Hematopoietic multipotent progenitor cell treated with erythropoietin and hydrocortisone succinate and interleukin-3 and kit ligand, for 17 days (in vitro differentiated cells): ENCODE measurements around the gene HSP90AB1.

Experiments
- DNase-seq: peaks from one replicate; pipeline ENCODE4 v3.0.0-alpha.2; 2015; ENCODE audit warnings: low spot score

The HSP90AB1 gene

DNA sequence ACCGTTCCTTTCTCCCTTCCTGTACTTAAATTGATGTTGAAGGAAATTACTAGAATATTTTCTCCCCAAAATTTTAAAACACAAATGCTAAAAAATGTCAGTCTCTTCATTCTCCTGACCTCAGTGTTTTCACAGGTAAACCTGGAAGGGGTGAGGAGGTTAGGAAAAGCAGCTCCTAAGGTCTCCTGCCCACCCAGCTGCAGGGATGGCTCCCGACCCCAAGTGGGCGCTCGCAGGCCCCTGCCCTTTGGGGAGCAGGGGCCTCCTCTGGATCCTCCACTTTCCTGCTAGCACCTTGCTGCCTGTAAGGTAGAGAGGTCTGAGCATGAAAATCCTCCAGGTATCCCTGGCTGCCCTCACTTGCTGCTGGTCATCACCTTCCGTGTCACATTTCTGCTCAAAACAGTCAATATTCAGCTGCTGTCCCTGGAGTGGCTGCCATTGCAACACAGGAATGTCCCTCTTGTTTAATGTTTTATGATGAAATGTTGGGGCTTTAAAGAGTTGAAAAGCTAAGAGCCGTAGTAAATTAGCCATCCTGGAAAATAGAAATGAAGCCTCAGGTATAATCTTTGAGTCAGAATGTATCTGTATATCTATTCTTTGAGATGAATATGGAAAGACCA lies 10.9 kb upstream of the HSP90AB1 start:
- peak; percentile 7 for DNase-seq

DNA sequence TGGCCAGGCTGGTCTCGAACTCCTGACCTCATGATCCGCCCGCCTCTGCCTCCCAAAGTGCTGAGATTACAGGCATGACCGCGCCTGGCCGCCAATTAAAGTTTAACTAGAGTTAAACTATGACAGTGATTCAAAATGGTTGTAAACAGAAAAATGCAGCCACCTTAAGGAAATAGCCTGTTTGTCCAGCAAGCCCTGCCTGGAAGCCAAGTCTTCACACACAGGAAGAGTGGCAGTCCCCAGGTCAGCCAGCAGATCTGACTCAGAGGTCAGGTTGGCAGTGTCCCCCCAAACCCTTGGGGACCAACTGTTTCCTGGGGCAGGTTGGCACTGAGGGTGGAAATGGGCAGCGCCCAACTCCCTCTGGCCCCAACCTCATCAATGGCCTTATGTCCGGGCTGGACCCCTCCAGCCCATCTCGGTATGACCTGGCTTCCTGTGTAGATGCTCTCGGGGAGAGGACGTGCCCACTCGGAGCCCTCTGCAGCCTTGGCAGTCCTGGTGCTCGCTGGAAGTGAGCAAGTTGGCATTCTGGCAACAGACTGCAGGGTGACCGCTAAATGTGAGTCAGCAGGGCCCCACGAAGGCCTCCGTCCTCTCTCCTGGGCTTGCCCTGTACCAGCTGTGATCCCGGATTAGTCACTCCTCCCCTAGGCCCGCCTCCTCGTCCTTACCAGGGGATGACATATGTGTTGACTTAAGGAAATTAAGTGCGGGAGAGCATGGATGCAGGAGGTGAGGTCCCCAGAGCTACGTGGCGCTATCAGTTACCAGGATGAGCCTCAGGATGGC lies 9.7 kb upstream of the HSP90AB1 start:
- peak; percentile 97 for DNase-seq

GRCh38 chr6:44237813-44238433 lies 9.0 kb upstream of the HSP90AB1 start:
- peak; percentile 91 for DNase-seq

GRCh38 chr6:44238687-44239350 lies 8.1 kb upstream of the HSP90AB1 start:
- DNase-seq = no peak

DNA sequence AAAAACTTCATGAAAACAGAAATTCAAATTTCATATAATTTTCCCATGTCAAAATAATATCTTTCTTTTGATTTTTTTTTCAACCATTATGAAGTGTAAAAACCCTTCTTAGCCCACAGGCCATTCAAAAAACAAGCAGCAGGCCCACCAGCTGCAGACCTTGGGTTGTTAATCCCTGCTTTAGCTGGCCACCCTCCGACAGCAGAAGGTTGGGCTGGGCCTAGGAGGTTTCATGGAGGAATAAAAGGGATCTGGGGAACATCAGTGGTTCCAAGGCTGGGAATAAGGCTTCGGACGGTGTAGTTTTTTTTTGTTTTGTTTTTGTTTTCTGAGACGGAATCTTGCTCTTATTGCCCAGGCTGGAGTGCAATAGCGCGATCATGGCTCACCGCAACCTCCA lies 3.6 kb upstream of the HSP90AB1 start:
- DNase-seq = no peak

DNA sequence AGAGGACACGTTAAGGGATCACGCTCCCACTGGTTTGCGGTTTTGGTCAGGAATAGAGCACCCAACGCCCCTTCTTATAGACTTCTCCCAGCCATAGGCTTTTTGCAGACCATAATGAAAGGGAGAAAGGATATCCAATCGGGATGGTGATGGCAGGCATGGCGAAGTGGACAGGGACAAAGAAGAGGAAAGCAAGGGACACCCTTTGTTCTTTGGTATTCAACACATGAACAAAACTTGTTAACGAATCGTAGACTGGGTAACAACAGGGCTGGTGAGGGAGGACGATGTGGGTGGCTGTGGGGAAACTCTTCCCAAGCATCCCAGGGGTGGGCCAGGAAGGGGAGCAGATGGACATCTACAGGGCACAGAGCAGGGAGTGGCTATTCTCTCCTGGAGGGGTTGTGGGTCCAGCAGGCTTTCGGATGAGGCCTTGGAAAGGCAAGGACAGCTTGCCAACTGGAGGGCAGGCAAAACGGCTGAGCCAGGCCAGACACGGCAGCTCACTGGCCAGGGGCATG lies 1.4 kb upstream of the HSP90AB1 start:
- DNase-seq = no peak

GRCh38 chr6:44245912-44246662 lies 814 bp upstream of the HSP90AB1 start:
- peak; percentile 89 for DNase-seq

- DNase-seq = peak; percentile 88
Measured at GRCh38 chr6:44247338-44248302, 719 bp downstream of the HSP90AB1 start.

DNA sequence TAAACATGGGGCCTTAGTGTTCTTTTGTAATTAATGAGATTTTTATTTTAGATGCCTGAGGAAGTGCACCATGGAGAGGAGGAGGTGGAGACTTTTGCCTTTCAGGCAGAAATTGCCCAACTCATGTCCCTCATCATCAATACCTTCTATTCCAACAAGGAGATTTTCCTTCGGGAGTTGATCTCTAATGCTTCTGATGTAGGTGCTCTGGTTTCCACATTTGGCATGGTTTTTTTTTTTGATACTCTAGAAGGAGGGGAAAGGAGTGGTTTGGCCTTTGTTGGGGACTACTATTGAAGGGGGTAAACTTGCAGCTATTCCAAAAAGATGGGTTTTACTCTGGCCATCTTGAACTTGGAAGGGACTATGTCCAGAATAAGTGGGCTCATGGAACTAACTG lies 1.7 kb downstream of the HSP90AB1 start:
- DNase-seq = peak; percentile 39

- no peak for DNase-seq
Measured at GRCh38 chr6:44249082-44249748, 2.3 kb downstream of the HSP90AB1 start.

DNA sequence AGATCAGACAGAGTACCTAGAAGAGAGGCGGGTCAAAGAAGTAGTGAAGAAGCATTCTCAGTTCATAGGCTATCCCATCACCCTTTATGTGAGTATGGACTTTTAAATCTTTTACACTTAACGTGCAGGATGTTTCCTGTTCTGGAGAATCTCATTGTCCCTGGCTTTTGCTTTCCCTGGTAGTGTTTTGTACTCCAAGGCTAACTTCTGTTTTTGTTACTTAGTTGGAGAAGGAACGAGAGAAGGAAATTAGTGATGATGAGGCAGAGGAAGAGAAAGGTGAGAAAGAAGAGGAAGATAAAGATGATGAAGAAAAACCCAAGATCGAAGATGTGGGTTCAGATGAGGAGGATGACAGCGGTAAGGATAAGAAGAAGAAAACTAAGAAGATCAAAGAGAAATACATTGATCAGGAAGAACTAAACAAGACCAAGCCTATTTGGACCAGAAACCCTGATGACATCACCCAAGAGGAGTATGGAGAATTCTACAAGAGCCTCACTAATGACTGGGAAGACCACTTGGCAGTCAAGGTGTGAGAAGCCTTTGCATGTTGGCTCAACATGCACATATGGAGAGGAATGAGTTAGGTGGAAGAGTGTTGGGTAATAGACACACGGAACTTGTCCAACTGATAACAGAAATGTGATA lies 3.3 kb downstream of the HSP90AB1 start:
- DNase-seq = peak; percentile 40

- DNase-seq = no peak
Measured at GRCh38 chr6:44250718-44251123, 3.8 kb downstream of the HSP90AB1 start.

DNA sequence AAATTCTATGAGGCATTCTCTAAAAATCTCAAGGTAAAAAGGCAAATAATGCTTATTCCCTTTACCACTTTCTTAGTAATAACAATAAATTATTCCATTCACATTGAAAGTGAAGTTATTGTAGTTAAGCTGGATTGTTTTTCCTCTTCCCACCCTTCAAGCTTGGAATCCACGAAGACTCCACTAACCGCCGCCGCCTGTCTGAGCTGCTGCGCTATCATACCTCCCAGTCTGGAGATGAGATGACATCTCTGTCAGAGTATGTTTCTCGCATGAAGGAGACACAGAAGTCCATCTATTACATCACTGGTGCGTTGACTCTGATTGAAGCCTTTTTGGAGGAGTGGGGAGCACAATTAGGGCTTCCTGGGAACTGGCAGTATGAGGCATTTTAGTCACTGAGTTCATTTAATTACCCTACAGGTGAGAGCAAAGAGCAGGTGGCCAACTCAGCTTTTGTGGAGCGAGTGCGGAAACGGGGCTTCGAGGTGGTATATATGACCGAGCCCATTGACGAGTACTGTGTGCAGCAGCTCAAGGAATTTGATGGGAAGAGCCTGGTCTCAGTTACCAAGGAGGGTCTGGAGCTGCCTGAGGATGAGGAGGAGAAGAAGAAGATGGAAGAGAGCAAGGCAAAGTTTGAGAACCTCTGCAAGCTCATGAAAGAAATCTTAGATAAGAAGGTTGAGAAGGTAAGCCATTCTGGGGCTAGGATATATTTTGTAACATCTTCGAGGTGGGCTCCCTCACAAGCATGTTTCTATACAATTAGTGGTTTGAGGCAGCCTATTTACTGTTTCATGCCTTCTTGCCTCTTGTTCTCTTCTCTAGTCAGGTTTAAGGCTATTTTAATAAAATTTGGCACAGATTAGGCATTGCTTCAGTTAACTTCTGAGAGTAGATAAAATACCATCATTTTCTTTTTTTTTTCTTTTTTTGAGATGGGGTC lies 4.9 kb downstream of the HSP90AB1 start:
- DNase-seq = no peak

DNA sequence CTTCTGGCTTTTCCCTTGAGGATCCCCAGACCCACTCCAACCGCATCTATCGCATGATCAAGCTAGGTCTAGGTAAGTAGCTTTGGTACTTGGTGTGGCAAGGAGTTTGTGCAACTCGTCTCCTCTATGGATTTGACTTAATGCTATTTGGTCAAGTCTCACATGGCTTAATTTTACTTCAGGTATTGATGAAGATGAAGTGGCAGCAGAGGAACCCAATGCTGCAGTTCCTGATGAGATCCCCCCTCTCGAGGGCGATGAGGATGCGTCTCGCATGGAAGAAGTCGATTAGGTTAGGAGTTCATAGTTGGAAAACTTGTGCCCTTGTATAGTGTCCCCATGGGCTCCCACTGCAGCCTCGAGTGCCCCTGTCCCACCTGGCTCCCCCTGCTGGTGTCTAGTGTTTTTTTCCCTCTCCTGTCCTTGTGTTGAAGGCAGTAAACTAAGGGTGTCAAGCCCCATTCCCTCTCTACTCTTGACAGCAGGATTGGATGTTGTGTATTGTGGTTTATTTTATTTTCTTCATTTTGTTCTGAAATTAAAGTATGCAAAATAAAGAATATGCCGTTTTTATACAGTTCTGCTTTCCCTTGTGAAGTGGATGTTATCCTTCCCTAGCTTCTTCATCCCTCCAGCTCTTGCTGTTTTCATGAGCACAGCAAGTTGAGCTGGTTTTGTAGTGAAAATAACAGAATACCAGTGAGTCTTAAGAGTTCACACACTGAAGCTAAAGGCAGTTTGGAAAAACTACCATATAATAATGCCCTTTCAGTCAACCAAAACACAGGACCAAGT lies 6.6 kb downstream of the HSP90AB1 start:
- DNase-seq = peak; percentile 82

DNA sequence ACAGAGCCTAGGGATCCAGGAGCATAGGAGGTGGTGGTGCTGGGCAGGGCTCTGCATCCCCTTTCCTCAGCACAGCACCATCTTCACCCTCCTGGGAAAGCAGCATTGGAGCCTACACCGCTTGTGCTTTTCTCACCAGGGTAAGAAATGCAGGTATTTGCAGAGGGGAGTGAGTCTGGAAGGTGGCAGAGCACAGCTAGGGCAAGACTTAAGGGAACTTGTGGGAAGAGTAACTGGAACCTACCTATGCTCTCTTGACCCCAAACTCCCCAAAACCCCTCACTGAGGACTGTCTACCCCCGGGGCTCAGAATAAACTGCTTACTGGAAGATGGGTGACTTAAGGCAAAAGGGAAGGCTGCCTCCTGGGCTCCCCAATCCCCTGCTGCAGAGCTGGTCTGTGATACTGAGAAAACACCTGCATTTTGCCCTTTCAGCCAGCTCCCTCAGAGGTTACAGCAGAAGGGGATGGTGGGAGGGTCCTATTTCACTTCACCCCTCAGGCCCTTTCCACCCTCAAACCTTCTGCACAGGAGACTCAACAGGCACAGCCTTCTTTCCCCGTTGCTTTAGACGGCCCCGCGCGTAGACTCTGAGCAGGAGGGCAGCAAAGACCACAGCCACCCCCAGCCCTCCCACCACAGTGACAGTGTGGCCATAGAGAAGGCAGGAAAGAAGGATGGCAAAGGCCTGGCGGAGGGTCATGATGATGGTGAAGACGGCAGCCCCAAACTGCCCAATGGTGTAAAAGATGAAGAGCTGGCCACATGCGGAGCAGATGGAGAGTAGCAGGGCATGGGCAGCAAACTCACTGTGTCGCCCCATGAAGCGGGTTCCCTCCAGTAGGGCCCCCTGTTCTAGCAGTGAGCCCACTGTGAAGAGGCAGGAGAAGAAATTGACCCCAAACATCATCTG lies 7.5 kb downstream of the HSP90AB1 start:
- no peak for DNase-seq

- no peak for DNase-seq
Measured at GRCh38 chr6:44255105-44255808, 8.4 kb downstream of the HSP90AB1 start.
